OCI-LY1 (cell line): ENCODE results near the gene SDR42E2.

ENCODE experiments used
- CTCF ChIP-seq: fragments of 200-600 bp; sonication (generic), shearing (Covaris generic); IDR thresholded peaks from 2 replicates; pipeline ENCODE4 v1.5.1; 2017; ENCODE audit warnings: mild to moderate bottlenecking, antibody characterized with exemption, low read length, moderate library complexity, mixed read lengths
- EZH2 ChIP-seq: fragments of 200-600 bp; sonication (generic), shearing (Covaris generic); IDR thresholded peaks from 2 replicates; pipeline ENCODE4 v1.8.0; 2017; ENCODE audit warnings: borderline replicate concordance, mixed run types, mild to moderate bottlenecking, antibody characterized with exemption, low read length, moderate library complexity, mixed read lengths

DNA sequence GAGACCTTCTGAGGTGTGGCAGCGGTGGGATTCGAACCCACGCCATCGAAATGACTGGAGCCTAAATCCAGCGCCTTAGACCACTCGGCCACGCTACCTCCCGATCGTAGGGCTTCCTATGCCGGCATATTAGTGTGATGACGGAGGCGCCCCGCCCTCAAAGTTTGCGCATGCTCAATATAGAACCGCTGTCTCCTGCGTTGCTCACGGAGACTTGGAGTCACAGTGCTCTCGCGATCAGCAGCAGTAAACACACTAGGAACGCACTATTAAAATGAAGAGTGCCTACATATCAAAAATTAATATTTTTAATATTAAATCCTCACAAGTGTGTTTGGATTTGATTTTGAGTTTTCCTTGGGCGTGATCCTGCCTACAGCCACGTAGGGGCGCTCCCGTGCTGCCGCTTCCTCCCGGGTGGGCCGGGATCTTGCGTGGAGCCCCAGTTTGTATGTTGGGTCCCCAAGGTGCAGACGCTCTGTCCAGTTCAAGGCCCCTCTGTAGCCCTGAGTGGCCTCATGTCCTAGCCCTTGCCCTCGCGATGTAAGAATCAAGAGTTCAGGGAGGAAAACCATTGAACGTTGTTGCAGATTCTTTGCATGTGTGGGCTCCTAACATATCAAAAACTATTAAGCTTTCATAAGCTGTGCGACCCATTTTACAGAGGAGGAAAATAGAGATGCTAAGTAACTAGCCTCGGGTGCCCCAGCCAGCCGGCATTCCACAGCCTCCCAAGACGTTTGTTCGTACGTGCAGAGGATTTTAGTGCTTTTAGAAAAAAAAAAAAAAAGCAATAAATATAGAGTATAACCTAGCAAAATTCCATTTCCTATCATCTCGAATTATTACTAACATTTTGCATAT lies 33.6 kb downstream of the SDR42E2 start:
- TF ChIP-seq EZH2 (no peak), CTCF (peak; percentile 93)
